ENCODE results near the gene PGBD5. TPM values are rescaled to one million over a fixed set of nuclear protein-coding genes. Genes with fewer than 3 reads are reported as not detected.

The PGBD5 gene
- polyA plus RNA-seq, 1 experiment, result 1.0 TPM

DNA sequence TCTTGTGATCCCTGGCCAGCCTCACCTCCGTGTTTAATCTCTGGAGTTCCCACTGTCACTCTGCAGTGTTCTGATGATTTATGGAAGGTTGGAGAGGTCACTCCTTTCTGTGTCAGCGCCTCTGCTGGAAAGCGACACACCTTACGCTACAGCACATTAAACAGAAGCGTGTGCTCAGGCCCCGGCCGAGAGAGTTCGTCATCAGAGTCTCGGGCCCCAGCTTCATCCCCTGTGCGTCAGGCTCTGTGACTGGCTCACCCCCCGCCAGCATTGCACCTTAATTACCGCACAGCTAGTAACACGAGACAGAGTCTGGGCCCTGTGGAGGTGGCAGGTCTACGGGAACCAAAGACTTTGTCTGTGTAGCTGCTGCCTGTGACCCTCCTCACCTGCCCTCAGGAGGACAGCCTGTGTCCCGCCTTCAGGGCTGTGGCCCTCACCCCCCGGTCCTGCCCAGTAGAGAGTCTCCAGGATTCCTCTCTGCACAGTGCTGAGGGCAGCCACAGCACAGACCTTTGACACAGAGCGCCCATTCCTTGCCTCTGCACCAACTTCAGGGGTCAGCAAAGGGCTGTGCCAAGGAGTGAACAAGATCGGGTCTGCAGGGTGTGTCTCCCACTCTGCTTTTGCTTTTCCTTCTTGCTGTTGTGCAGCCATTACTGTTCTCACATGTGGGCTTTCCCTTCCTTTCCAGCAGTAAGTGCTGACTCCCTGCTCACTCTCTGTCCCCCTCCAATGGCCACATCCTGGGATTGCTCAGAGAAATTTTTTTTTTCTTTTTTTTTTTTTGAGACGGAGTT lies 157.6 kb downstream of the PGBD5 start:
- Histone ChIP-seq H3K27me3 (ENCODE audit: control insufficient read depth, insufficient read depth, low read length) (no peaks in the 10 kb centered on the region), H3K4me3 (ENCODE audit: low read depth, low read length) (no peak overlapping the region), H3K27ac (ENCODE audit: low read depth, low read length) (peak overlapping the region; percentile 31), H3K9me3 (ENCODE audit: control insufficient read depth, insufficient read depth, low read length) (no peaks in the 10 kb centered on the region)
- TF ChIP-seq, protein P1, sequence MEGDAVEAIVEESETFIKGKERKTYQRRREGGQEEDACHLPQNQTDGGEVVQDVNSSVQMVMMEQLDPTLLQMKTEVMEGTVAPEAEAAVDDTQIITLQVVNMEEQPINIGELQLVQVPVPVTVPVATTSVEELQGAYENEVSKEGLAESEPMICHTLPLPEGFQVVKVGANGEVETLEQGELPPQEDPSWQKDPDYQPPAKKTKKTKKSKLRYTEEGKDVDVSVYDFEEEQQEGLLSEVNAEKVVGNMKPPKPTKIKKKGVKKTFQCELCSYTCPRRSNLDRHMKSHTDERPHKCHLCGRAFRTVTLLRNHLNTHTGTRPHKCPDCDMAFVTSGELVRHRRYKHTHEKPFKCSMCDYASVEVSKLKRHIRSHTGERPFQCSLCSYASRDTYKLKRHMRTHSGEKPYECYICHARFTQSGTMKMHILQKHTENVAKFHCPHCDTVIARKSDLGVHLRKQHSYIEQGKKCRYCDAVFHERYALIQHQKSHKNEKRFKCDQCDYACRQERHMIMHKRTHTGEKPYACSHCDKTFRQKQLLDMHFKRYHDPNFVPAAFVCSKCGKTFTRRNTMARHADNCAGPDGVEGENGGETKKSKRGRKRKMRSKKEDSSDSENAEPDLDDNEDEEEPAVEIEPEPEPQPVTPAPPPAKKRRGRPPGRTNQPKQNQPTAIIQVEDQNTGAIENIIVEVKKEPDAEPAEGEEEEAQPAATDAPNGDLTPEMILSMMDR (IDR thresholded peaks at IDR 0.05; ENCODE audit: low read depth, low read length), result peak; percentile 90
- POLR2A ChIA-PET, result no interaction called here
- CTCF ChIA-PET, result interaction anchor here (0.7 to 1.0 kb wide), 3 partner anchors 11 to 1390 kb away, joined by 3 to 6 read pairs (median 5); no protein-coding TSS in a partner anchor
- DNase-seq (ENCODE audit: low read depth, low spot score), result peak; percentile 38

DNA sequence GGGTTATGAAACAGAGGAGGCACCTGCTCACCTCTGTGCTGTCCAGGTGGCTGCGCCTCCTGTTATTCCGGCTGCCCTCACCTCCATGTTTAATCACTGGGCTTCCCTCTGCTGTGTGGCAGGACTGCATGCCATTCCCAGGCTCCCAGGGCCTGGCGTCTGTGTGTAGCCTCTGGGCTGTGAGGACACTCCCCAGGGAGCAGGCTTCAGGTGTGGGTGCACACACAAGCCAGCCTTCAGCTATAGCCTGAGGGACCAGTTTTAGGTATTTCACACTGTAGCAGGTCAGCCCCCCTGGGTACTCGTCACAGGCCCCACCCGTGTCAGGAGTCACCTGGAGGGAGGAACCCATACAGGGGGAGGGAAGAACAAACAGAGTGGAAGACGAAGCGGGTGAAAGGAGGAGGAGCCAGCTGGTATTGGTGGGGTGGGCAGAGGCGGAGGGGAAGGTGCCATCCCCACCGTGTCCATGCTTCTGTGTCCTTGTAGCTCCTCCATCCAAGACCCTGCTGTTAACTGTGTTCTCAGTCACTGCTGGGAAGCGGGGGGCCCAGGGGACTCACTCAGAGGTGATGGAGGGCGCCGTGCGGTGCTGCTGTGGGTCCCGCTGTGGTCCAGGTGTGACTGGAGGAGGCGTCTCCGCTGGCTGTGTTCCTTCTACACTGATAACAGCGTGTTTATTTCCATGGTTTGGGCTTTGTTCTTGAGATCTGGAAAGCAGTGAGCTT lies 158.6 kb downstream of the PGBD5 start:
- ChIA-PET POLR2A (interaction anchor here (0.5 kb wide), 1 partner anchor 23 kb away, joined by 3 read pairs; no protein-coding TSS in a partner anchor), CTCF (interaction anchor here (0.8 kb wide), 1 partner anchor 645 kb away, joined by 6 read pairs; no protein-coding TSS in a partner anchor)
- TF ChIP-seq, protein P1 (IDR thresholded peaks at IDR 0.05; ENCODE audit: low read depth, low read length), result no peak
- Histone ChIP-seq H3K9me3 (ENCODE audit: control insufficient read depth, insufficient read depth, low read length) (no peaks in the 10 kb centered on the region), H3K27me3 (ENCODE audit: control insufficient read depth, insufficient read depth, low read length) (no peaks in the 10 kb centered on the region), H3K4me3 (ENCODE audit: low read depth, low read length) (no peak overlapping the region), H3K27ac (ENCODE audit: low read depth, low read length) (no peak overlapping the region)
- DNase-seq (ENCODE audit: low read depth, low spot score), result no peak

DNA sequence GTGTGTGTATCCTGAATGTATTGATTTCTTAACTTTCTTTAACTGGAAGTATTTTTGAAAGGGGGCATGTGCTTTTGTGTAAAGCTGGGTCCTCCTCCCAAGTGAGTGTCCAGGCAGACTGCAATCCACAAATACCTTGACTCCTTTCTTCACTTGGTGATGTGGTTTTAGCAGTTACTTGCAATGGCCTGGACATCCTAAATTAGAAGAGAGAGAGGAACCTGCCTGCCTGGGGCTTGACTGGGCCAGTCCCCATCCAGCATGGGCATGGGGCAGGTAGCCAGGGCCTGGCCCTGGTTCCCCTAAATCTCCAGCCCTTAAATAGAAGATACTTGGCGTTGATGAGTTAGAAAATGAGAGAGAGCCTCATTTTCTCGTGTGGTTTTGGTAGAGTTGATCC lies 159.7 kb downstream of the PGBD5 start:
- H3K27ac ChIP-seq (ENCODE audit: low read depth, low read length), result no peak overlapping the region
- TF ChIP-seq, protein P1 (IDR thresholded peaks at IDR 0.05; ENCODE audit: low read depth, low read length), result no peak
- H3K4me3 ChIP-seq (ENCODE audit: low read depth, low read length), result no peak overlapping the region
- H3K27me3 ChIP-seq (ENCODE audit: control insufficient read depth, insufficient read depth, low read length), result no peaks in the 10 kb centered on the region
- H3K9me3 ChIP-seq (ENCODE audit: control insufficient read depth, insufficient read depth, low read length), result no peaks in the 10 kb centered on the region
- DNase-seq (ENCODE audit: low read depth, low spot score), result no peak
- CTCF ChIA-PET, result no interaction called here
- POLR2A ChIA-PET, result no interaction called here

DNA sequence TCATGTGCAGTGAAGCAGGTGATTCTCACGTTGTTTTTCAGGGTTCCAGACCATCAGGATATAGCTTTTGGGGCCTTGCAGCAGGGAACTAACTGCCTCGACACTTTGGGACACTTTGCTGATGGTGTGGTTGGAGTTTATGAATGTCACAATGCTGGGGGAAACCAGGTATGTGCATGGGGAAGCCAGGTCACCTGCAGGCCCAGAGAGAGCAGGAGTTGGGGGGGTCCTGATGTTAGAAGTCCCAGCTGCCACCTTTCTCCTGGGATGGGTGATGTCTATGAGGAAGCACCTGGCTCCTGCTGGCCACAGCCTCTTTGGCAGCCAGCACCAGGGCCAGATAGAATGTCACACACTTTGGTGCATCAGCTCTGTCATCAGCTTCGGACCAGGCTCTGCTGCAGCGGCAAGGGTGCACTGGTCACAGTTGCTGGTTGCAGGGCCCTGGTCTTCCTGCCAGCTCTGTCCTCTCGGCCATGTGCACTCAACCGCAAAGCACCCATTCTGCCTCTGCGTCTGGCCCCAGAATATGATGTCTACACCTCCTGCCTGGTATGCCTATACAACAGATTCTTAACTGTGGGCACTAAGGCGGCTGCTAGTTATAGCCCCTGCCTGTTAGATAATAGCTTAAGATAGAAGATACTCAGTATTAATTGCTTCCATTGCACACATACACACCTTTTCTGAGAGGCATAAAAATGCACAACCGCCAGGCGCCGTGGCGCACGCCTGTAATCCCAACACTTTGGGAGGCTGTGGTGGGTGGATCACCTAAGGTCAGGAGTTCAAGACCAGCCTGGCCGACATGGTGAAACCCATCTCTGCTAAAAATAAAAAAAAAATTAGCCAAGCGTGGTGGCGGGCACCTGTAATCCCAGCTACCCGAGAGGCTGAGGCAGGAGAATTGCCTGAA lies 160.7 kb downstream of the PGBD5 start:
- CTCF ChIA-PET, result interaction anchor here (0.5 kb wide), 2 partner anchors 12 to 633 kb away, joined by 3 to 6 read pairs; no protein-coding TSS in a partner anchor
- no peak overlapping the region for H3K27ac ChIP-seq (ENCODE audit: low read depth, low read length)
- TF ChIP-seq, protein P1 (IDR thresholded peaks at IDR 0.05; ENCODE audit: low read depth, low read length), result no peak
- no peaks in the 10 kb centered on the region for H3K27me3 ChIP-seq (ENCODE audit: control insufficient read depth, insufficient read depth, low read length)
- POLR2A ChIA-PET, result no interaction called here
- H3K9me3 ChIP-seq (ENCODE audit: control insufficient read depth, insufficient read depth, low read length), result no peaks in the 10 kb centered on the region
- no peak for DNase-seq (ENCODE audit: low read depth, low spot score)
- no peak overlapping the region for H3K4me3 ChIP-seq (ENCODE audit: low read depth, low read length)

Other genes with a start within 250 kb of the PGBD5 start
- gene COG2, start 216.1 kb upstream of the PGBD5 start, polyA plus RNA-seq (2011; rRNA removed), result 16.7 and 21.5 TPM in 2 replicates

Data from AG04450 (cell line).